Body of pancreas (tissue), 4 donors: Measurements from ENCODE around the gene SORCS2.

ENCODE experiments used
- CTCF ChIP-seq, 7 experiments: fragments of 450-650 bp in 4 of 7; fragments of 200-600 bp in 3 of 7; sonication (generic) in 3 of 7; IDR thresholded peaks; one replicate each; pipeline ENCODE4 v1.5.1; 2016 to 2019; ENCODE audit warnings: antibody characterized with exemption in 7 of 7
- POLR2A ChIP-seq, 3 donors: fragments of 450-650 bp; IDR thresholded peaks; one replicate each; pipeline ENCODE4 v1.6.1; 2016; ENCODE audit warnings: antibody characterized with exemption in 3 of 3, mild to moderate bottlenecking in 2 of 3

- no peak for TF ChIP-seq POLR2A (IDR thresholded peaks at IDR 0.05)
- no peak for TF ChIP-seq CTCF (IDR thresholded peaks at IDR 0.05)
Observed at GRCh38 chr4:7448036-7448435, 255.7 kb downstream of the SORCS2 start.
